GM19025 (cell line): ENCODE measurements around the gene TH.
"Not testable (repeated sequence)": the region's sequence is repeated elsewhere in the genome, so short reads cannot be mapped to it uniquely, and the experiment has no call there.

Experiments
- ATAC-seq: cut with Tn5 transposase; IDR thresholded peaks from one replicate; pipeline ENCODE4 v1.9.1; 2021; ENCODE audit warnings: mild to moderate bottlenecking, low read depth, moderate library complexity; ENCODE audit not compliant: unreplicated experiment

TH gene

GRCh38 chr11:2196970-2197770, 25.6 kb upstream of the TH start:
- no peak for ATAC-seq

GRCh38 chr11:2195756-2196088, 24.1 kb upstream of the TH start:
- no peak for ATAC-seq

GRCh38 chr11:2194877-2195755, 23.5 kb upstream of the TH start:
- ATAC-seq, result no peak

- ATAC-seq, result not testable (repeated sequence)
These were observed 22.4 kb upstream of the TH start for GRCh38 chr11:2193888-2194595.

GRCh38 chr11:2193099-2193887, 21.7 kb upstream of the TH start:
- ATAC-seq, result no peak

- no peak for ATAC-seq
These were observed 20.8 kb upstream of the TH start for GRCh38 chr11:2192435-2192834.

- no peak for ATAC-seq
These were observed 20.3 kb upstream of the TH start for GRCh38 chr11:2191883-2192282.

GRCh38 chr11:2190657-2191471, 19.2 kb upstream of the TH start:
- no peak for ATAC-seq

- no peak for ATAC-seq
These were observed 18.5 kb upstream of the TH start for GRCh38 chr11:2189938-2190656.

- no peak for ATAC-seq
These were observed 17.1 kb upstream of the TH start for GRCh38 chr11:2188745-2189144.

GRCh38 chr11:2187280-2187707, 15.7 kb upstream of the TH start:
- ATAC-seq, result no peak

GRCh38 chr11:2186669-2187279, 15.2 kb upstream of the TH start:
- no peak for ATAC-seq

- ATAC-seq, result no peak
These were observed 13.9 kb upstream of the TH start for GRCh38 chr11:2185324-2186085.

- no peak for ATAC-seq
These were observed 11.3 kb upstream of the TH start for GRCh38 chr11:2182692-2183474.

GRCh38 chr11:2182075-2182474, 10.5 kb upstream of the TH start:
- no peak for ATAC-seq

GRCh38 chr11:2180789-2181370, 9.3 kb upstream of the TH start:
- no peak for ATAC-seq

GRCh38 chr11:2180347-2180746, 8.7 kb upstream of the TH start:
- ATAC-seq, result no peak
